NB4 (cell line): ENCODE results near the gene PCSK5.

Experiments used
- DNase-seq: peaks from one replicate; pipeline ENCODE4 v3.0.0; 2010; ENCODE audit warnings: low read depth
- H3K4me3 ChIP-seq: one replicate; pipeline ENCODE4 v1.5.1; 2011; ENCODE audit warnings: mild to moderate bottlenecking, low read depth, low read length, moderate library complexity
- CTCF ChIP-seq: IDR thresholded peaks from one replicate; pipeline ENCODE4 v1.5.1; 2012; ENCODE audit warnings: low read depth, low read length
- MAX ChIP-seq: IDR thresholded peaks from 2 replicates; pipeline ENCODE4 v1.6.1; 2011; ENCODE audit warnings: low read depth, low read length
- MYC ChIP-seq: IDR thresholded peaks from 2 replicates; pipeline ENCODE4 v1.6.1; 2011; ENCODE audit warnings: low read depth, low read length
- POLR2A ChIP-seq: IDR thresholded peaks from 2 replicates; pipeline ENCODE4 v1.6.1; 2011; ENCODE audit warnings: mild to moderate bottlenecking; ENCODE audit not compliant: insufficient read length; ENCODE audit errors: extremely low read depth

Gene PCSK5

GRCh38 chr9:76155361-76155760 lies 264.9 kb downstream of the PCSK5 start:
- DNase-seq: no peak
- TF ChIP-seq MAX (no peak), CTCF (no peak), POLR2A (no peak), MYC (no peak)
- no peak overlapping the region for H3K4me3 ChIP-seq

- H3K4me3 ChIP-seq: no peak overlapping the region
- TF ChIP-seq CTCF (no peak), POLR2A (no peak), MAX (no peak), MYC (no peak)
- DNase-seq: no peak
Observed at GRCh38 chr9:76158713-76159112, 268.2 kb downstream of the PCSK5 start.

- no peak overlapping the region for H3K4me3 ChIP-seq
- TF ChIP-seq CTCF: no peak
- no peak for TF ChIP-seq POLR2A
- no peak for TF ChIP-seq MAX
- TF ChIP-seq MYC: no peak
- no peak for DNase-seq
Observed at GRCh38 chr9:76159293-76159926, 268.9 kb downstream of the PCSK5 start.

- H3K4me3 ChIP-seq: no peak overlapping the region
- TF ChIP-seq MYC (no peak), CTCF (no peak), MAX (no peak), POLR2A (no peak)
- DNase-seq: no peak
Observed at GRCh38 chr9:76161106-76161505, 270.6 kb downstream of the PCSK5 start.

GRCh38 chr9:76161541-76161940 lies 271.1 kb downstream of the PCSK5 start:
- TF ChIP-seq CTCF (no peak), POLR2A (no peak), MAX (no peak), MYC (no peak)
- DNase-seq: no peak
- H3K4me3 ChIP-seq: no peak overlapping the region
